WTC11 (cell line): ENCODE results near the gene PLXNA1.

Experiments
- ATF3 ChIP-seq: sonication (generic); formaldehyde crosslinking; conservative IDR thresholded peaks from 2 replicates; pipeline ENCODE4 v1.8.1; 2022; ENCODE audit warnings: mild to moderate bottlenecking, missing genetic modification reagents
- CREM ChIP-seq: sonication (generic); formaldehyde crosslinking; IDR thresholded peaks from 2 replicates; pipeline ENCODE4 v1.8.1; 2022; ENCODE audit warnings: mild to moderate bottlenecking, missing genetic modification reagents, moderate library complexity
- ESRRA ChIP-seq: sonication (generic); formaldehyde crosslinking; IDR thresholded peaks from 2 replicates; pipeline ENCODE4 v1.8.1; 2022; ENCODE audit warnings: mild to moderate bottlenecking, missing genetic modification reagents, borderline replicate concordance
- JAZF1 ChIP-seq: fragments of 250-450 bp; sonication (Bioruptor Pico); IDR thresholded peaks from 2 replicates; pipeline ENCODE4 v1.9.0; 2021; ENCODE audit warnings: moderate library complexity, mild to moderate bottlenecking, inconsistent platforms
- NFATC4 ChIP-seq: fragments of 250-450 bp; sonication (Bioruptor Pico); IDR thresholded peaks from 2 replicates; pipeline ENCODE4 v1.9.0; 2021; ENCODE audit warnings: mild to moderate bottlenecking
- NFE2L1 ChIP-seq: sonication (generic); formaldehyde crosslinking; IDR thresholded peaks from 2 replicates; pipeline ENCODE4 v1.8.1; 2023; ENCODE audit warnings: missing genetic modification reagents
- USF1 ChIP-seq: sonication (generic); formaldehyde crosslinking; IDR thresholded peaks from 2 replicates; pipeline ENCODE4 v1.8.0; 2022; ENCODE audit warnings: mild to moderate bottlenecking, missing genetic modification reagents
- ZNF121 ChIP-seq: sonication (generic); formaldehyde crosslinking; IDR thresholded peaks from 2 replicates; pipeline ENCODE4 v1.8.0; 2023; ENCODE audit warnings: missing genetic modification reagents
- ZNF138 ChIP-seq: sonication (generic); formaldehyde crosslinking; conservative IDR thresholded peaks from 2 replicates; pipeline ENCODE4 v1.8.1; 2022; ENCODE audit warnings: mild to moderate bottlenecking, moderate library complexity, missing genetic modification reagents
- ZNF232 ChIP-seq: sonication (generic); formaldehyde crosslinking; IDR thresholded peaks from 2 replicates; pipeline ENCODE4 v1.8.0; 2022; ENCODE audit warnings: mild to moderate bottlenecking, missing genetic modification reagents
- ZNF423 ChIP-seq: fragments of 250-450 bp; sonication (Bioruptor Pico); IDR thresholded peaks from 2 replicates; pipeline ENCODE4 v2.1.2; 2022; ENCODE audit warnings: mild to moderate bottlenecking, moderate library complexity
- TF ChIP-seq, protein P1 (sequence below): sonication (generic); formaldehyde crosslinking; IDR thresholded peaks from 2 replicates; pipeline ENCODE4 v1.8.1; 2022; ENCODE audit warnings: missing genetic modification reagents, borderline replicate concordance
- TF ChIP-seq, protein P2 (sequence below): fragments of 200-600 bp; IDR thresholded peaks from 2 replicates; pipeline ENCODE4 v1.8.0; 2022; ENCODE audit warnings: antibody characterized with exemption

DNA sequence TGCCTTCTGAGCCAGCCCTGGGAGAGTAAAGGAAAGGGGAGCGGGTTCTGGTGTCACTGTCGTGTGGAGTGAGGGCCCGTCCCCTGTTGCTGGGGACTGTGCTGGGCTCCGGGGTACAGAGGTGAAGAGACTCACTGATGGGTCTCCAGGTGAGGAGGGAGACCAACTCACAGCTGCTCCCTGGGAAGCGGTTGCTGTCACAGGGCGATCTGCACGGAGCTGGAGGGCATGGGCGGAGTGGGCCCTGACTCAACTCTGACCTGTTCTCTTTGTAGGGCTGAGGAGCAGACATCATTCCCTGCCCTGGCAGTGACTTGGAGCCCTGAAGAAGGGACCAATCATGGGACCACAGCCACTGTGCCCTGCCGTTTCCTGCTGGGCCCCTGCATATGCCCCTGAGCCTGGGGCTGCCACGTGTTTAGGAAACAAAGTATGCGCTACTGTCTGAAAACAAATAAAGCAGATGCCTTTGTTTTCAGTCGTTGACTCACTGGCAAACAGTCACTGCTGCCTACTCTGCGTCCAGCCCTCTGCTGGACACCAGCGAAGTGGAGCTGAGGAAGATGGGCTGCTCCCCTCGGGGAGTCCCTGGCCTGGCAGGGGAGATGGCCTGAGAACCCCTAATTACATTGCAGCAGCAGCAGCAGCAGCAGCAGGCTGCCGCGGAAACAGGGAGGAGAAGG is 22.9 kb upstream of the PLXNA1 start:
- TF ChIP-seq, protein P1, sequence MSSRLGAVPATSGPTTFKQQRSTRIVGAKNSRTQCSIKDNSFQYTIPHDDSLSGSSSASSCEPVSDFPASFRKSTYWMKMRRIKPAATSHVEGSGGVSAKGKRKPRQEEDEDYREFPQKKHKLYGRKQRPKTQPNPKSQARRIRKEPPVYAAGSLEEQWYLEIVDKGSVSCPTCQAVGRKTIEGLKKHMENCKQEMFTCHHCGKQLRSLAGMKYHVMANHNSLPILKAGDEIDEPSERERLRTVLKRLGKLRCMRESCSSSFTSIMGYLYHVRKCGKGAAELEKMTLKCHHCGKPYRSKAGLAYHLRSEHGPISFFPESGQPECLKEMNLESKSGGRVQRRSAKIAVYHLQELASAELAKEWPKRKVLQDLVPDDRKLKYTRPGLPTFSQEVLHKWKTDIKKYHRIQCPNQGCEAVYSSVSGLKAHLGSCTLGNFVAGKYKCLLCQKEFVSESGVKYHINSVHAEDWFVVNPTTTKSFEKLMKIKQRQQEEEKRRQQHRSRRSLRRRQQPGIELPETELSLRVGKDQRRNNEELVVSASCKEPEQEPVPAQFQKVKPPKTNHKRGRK (CRISPR knock-in tag) = no peak
- TF ChIP-seq ZNF232 (CRISPR knock-in tag) (no peak), USF1 (CRISPR knock-in tag) (no peak), ZNF423 (CRISPR knock-in tag) (no peak), ZNF121 (CRISPR knock-in tag) (no peak), ATF3 (no peak), JAZF1 (CRISPR knock-in tag) (no peak), NFATC4 (CRISPR knock-in tag) (no peak), CREM (CRISPR knock-in tag) (no peak), ESRRA (CRISPR knock-in tag) (no peak), ZNF138 (no peak), NFE2L1 (CRISPR knock-in tag) (no peak)
- TF ChIP-seq, protein P2, sequence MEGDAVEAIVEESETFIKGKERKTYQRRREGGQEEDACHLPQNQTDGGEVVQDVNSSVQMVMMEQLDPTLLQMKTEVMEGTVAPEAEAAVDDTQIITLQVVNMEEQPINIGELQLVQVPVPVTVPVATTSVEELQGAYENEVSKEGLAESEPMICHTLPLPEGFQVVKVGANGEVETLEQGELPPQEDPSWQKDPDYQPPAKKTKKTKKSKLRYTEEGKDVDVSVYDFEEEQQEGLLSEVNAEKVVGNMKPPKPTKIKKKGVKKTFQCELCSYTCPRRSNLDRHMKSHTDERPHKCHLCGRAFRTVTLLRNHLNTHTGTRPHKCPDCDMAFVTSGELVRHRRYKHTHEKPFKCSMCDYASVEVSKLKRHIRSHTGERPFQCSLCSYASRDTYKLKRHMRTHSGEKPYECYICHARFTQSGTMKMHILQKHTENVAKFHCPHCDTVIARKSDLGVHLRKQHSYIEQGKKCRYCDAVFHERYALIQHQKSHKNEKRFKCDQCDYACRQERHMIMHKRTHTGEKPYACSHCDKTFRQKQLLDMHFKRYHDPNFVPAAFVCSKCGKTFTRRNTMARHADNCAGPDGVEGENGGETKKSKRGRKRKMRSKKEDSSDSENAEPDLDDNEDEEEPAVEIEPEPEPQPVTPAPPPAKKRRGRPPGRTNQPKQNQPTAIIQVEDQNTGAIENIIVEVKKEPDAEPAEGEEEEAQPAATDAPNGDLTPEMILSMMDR = no peak
